K562 (cell line): Measurements from ENCODE around the gene HSDL2. TPM values are rescaled to one million over a fixed set of nuclear protein-coding genes. Genes with fewer than 3 reads are reported as not detected.

Experiments
- ARID3A ChIP-seq: IDR thresholded peaks from 2 replicates; pipeline ENCODE4 v1.6.1; 2012; ENCODE audit warnings: low read depth, low read length, improper control_type of control experiment, borderline replicate concordance
- ATF1 ChIP-seq, 2 experiments: fragments of 450-650 bp in 1 of 2; IDR thresholded peaks; 2 replicates each; pipeline ENCODE4 v1.6.1; 2016; ENCODE audit warnings: missing compliant biosample characterization in 1 of 2, missing genetic modification characterization in 1 of 2
- BHLHE40 ChIP-seq: IDR thresholded peaks from 2 replicates; pipeline ENCODE4 v1.6.1; 2011; ENCODE audit warnings: low read length, improper control_type of control experiment
- CREB3L1 ChIP-seq: fragments of 450-650 bp; IDR thresholded peaks from 2 replicates; pipeline ENCODE4 v1.6.1; 2014; ENCODE audit warnings: low read depth, mild to moderate bottlenecking, moderate library complexity, borderline replicate concordance
- CTBP1 ChIP-seq: fragments of 450-650 bp; IDR thresholded peaks from 2 replicates; pipeline ENCODE4 v1.6.1; 2016; ENCODE audit warnings: borderline replicate concordance
- CTCF ChIP-seq, 3 experiments: IDR thresholded peaks in 2 of 3; conservative IDR thresholded peaks in 1 of 3; 2 replicates each; pipeline ENCODE4 v1.5.1; 2011 to 2012; ENCODE audit warnings: low read length in 3 of 3, mild to moderate bottlenecking in 3 of 3, control low read depth in 2 of 3, improper control_type of control experiment in 1 of 3, inconsistent platforms in 1 of 3, low read depth in 1 of 3, mixed read lengths in 1 of 3, moderate library complexity in 1 of 3; ENCODE audit not compliant: insufficient read depth in 2 of 3
- DEAF1 ChIP-seq: fragments of 450-650 bp; formaldehyde crosslinking; IDR thresholded peaks from 2 replicates; pipeline ENCODE4 v1.4.0; 2020; ENCODE audit warnings: mild to moderate bottlenecking, moderate library complexity
- MBD1 ChIP-seq: fragments of 250-450 bp; sonication (Bioruptor Pico); IDR thresholded peaks from 2 replicates; pipeline ENCODE4 v1.8.0; 2022; ENCODE audit warnings: inconsistent platforms
- NFIC ChIP-seq: fragments of 450-650 bp; IDR thresholded peaks from 2 replicates; pipeline ENCODE4 v1.6.1; 2017; ENCODE audit warnings: mild to moderate bottlenecking, inconsistent platforms
- PURB ChIP-seq: sonication (generic); formaldehyde crosslinking; IDR thresholded peaks from 2 replicates; pipeline ENCODE4 v1.9.0; 2021; ENCODE audit warnings: low read depth, mild to moderate bottlenecking, missing genetic modification reagents
- RAD21 ChIP-seq, 2 experiments: fragments of 250-450 bp in 1 of 2; fragments of 450-650 bp in 1 of 2; sonication (Bioruptor Pico) in 1 of 2; formaldehyde crosslinking in 1 of 2; IDR thresholded peaks in 1 of 2; conservative IDR thresholded peaks in 1 of 2; 2 replicates each; pipeline versions ENCODE4 v1.4.0 to v1.8.0; 2020 to 2022; ENCODE audit warnings: mild to moderate bottlenecking in 2 of 2, moderate library complexity in 1 of 2
- SMC3 ChIP-seq: conservative IDR thresholded peaks from 2 replicates; pipeline ENCODE4 v1.6.1; 2011; ENCODE audit warnings: low read depth, low read length, improper control_type of control experiment; ENCODE audit not compliant: insufficient read depth
- TCF7 ChIP-seq: sonication (generic); IDR thresholded peaks from 2 replicates; pipeline ENCODE4 v1.6.1; 2016; ENCODE audit warnings: antibody characterized with exemption, borderline replicate concordance
- ZFP91 ChIP-seq: sonication (generic); formaldehyde crosslinking; IDR thresholded peaks from 2 replicates; pipeline ENCODE4 v1.8.0; 2022; ENCODE audit warnings: mild to moderate bottlenecking, missing genetic modification reagents
- ZNF384 ChIP-seq: IDR thresholded peaks from 2 replicates; pipeline ENCODE4 v1.6.1; 2012; ENCODE audit warnings: low read depth, low read length, improper control_type of control experiment
- polyA plus RNA-seq, 8 experiments: library from polyadenylated mRNA; depleted of rRNA in 4 of 8; stranded (reverse) in 5 of 8; unstranded in 3 of 8; fragments of >200 nt; fragmentation: Nextera tagmentation in 2 of 8; fragmentation: Illumina TruSeq in 1 of 8; extraction: Ambion mirVana in 2 of 8; extraction: Trizol in 1 of 8; gene quantifications; 2 replicates each; pipeline versions ENCODE4 v1.2.1 to v1.2.3, GENCODE V29; 2011 to 2014; ENCODE audit warnings: inconsistent platforms in 1 of 8, missing spikeins in 1 of 8
- total RNA-seq, 7 experiments: library from RNA; depleted of rRNA in 6 of 7; stranded (reverse); fragments of >200 nt in 6 of 7; fragmentation: Illumina TruSeq in 2 of 7; extraction: Trizol in 2 of 7; gene quantifications; 2 replicates each; pipeline versions ENCODE4 v1.2.1 to v1.2.3, GENCODE V29; 2011 to 2021; ENCODE audit warnings: low replicate concordance in 1 of 7

Gene HSDL2
- total and polyA plus RNA-seq, 9 of the 15 experiments (the other 6 are each of a cell fraction or from before 2014, with no cell fraction given), result 22.8 to 74.1 (median 35.6) TPM

GRCh38 chr9:112443200-112443599 is 63.3 kb downstream of the HSDL2 start (continued):
- TF ChIP-seq CREB3L1 (no peak), CTBP1 (no peak), SMC3 (peak; percentile 48), PURB (CRISPR knock-in tag) (no peak), ZFP91 (CRISPR knock-in tag) (no peak), TCF7 (no peak), NFIC (no peak), ARID3A (peak; percentile 34; the same call in 1 of the 2 replicates), MBD1 (CRISPR knock-in tag) (no peak), RAD21 (CRISPR knock-in tag; conservative IDR thresholded peaks at IDR 0.05 in 1 of 2, IDR thresholded peaks at IDR 0.05 in 1 of 2) (peak; percentile 71 to 75), CTCF (IDR thresholded peaks at IDR 0.05 in 2 of 3, conservative IDR thresholded peaks at IDR 0.05 in 1 of 3; ENCODE audit: insufficient read depth in 2 of 3, low read depth in 1 of 3, low read length in 3 of 3) (peak; percentile 45 to 67 (median 66); a peak in 5 of 6 replicates), BHLHE40 (no peak), ZNF384 (no peak), ATF1 (CRISPR knock-in tag; IDR thresholded peaks at IDR 0.05) (no peak), ATF1 (tag; IDR thresholded peaks at IDR 0.05) (no peak), DEAF1 (CRISPR knock-in tag) (peak; percentile 32; the same call in 1 of the 2 replicates)
- TF ChIP-seq, all 486 proteins: peak for 6
